Fibroblast of lung (primary cell): Measurements from ENCODE around the gene ST6GALNAC2.

Experiments
- EZH2 ChIP-seq: IDR thresholded peaks from 2 replicates; pipeline ENCODE4 v1.5.1; 2012; ENCODE audit warnings: low read length, control low read depth, mild to moderate bottlenecking; ENCODE audit errors: missing control alignments
- TF ChIP-seq, protein P1 (sequence below), 2 donors: IDR thresholded peaks in 1 of 2; conservative IDR thresholded peaks in 1 of 2; 1 replicate in 1 of 2; 2 replicates in 1 of 2; pipeline ENCODE4 v1.5.1; 2011 to 2012; ENCODE audit warnings: low read length in 2 of 2, control low read depth in 1 of 2, inconsistent platforms in 1 of 2, low read depth in 1 of 2, mild to moderate bottlenecking in 1 of 2

DNA sequence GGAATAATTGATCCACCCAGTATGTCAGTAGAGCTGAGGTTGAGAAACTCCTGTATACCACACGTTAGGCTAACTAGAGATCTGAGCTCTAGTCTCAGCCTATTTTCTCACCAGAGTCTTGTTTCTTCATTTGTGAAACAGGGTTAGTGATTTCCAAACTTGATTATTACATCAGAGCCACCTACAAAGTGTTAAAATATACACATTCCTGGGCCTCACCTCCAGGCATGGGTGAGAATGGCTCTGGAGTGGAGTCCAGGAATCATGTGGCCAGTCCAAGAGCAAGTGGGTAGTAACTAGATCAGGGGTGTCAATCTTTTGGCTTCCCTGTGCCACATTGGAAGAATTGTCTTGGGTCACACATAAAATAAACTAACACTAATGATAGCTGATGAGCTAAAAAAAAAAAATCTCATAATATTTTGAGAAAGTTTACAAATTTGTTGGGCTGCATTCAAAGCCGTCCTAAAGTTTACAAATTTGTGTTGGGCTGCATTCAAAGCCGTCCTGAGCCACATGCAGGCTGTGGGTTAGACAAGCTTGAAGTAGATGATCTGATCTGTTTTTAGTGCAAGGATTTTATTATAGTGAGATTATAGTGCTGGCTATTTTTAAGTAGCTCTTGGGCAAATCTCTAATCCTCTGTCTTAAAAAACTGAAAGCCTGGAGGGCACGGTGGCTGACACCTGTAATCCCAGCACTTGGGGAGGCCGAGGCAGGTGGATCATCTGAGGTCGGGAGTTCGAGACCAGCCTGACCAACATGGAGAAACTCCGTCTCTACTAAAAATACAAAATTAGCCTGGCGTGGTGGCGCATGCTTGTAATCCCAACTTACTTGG lies 25.4 kb downstream of the ST6GALNAC2 start:
- TF ChIP-seq, protein P1, sequence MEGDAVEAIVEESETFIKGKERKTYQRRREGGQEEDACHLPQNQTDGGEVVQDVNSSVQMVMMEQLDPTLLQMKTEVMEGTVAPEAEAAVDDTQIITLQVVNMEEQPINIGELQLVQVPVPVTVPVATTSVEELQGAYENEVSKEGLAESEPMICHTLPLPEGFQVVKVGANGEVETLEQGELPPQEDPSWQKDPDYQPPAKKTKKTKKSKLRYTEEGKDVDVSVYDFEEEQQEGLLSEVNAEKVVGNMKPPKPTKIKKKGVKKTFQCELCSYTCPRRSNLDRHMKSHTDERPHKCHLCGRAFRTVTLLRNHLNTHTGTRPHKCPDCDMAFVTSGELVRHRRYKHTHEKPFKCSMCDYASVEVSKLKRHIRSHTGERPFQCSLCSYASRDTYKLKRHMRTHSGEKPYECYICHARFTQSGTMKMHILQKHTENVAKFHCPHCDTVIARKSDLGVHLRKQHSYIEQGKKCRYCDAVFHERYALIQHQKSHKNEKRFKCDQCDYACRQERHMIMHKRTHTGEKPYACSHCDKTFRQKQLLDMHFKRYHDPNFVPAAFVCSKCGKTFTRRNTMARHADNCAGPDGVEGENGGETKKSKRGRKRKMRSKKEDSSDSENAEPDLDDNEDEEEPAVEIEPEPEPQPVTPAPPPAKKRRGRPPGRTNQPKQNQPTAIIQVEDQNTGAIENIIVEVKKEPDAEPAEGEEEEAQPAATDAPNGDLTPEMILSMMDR (conservative IDR thresholded peaks at IDR 0.05 in 1 of 2, IDR thresholded peaks at IDR 0.05 in 1 of 2; ENCODE audit: low read depth in 1 of 2, low read length in 2 of 2): no peak
- no peak for TF ChIP-seq EZH2
